ENCODE measurements around the gene LUC7L.
A peak's percentile ranks its signal among the peaks of the same experiment; 100 is the strongest.
"Not testable (repeated sequence)": the region's sequence is repeated elsewhere in the genome, so short reads cannot be mapped to it uniquely, and the experiment has no call there.

The LUC7L gene

GRCh38 chr16:229731-230281, 557 bp upstream of the LUC7L start:
- DNase-seq (ENCODE audit: low read depth): no peak

GRCh38 chr16:228151-228851, 948 bp downstream of the LUC7L start:
- DNase-seq (ENCODE audit: low read depth): no peak

- no peak for DNase-seq (ENCODE audit: low read depth)
Observed at GRCh38 chr16:220021-220420, 9.2 kb downstream of the LUC7L start.

GRCh38 chr16:212999-213398, 16.2 kb downstream of the LUC7L start:
- no peak for DNase-seq (ENCODE audit: low read depth)

- DNase-seq (ENCODE audit: low read depth): not testable (repeated sequence)
Observed at GRCh38 chr16:211631-212180, 17.5 kb downstream of the LUC7L start.

GRCh38 chr16:209359-209758, 19.9 kb downstream of the LUC7L start:
- DNase-seq (ENCODE audit: low read depth): not testable (repeated sequence)

GRCh38 chr16:204046-204445, 25.2 kb downstream of the LUC7L start:
- not testable (repeated sequence) for DNase-seq (ENCODE audit: low read depth)

GRCh38 chr16:203246-203645, 26.0 kb downstream of the LUC7L start:
- no peak for DNase-seq (ENCODE audit: low read depth)

- peak; percentile 5 for DNase-seq (ENCODE audit: low read depth)
Observed at GRCh38 chr16:200388-200787, 28.9 kb downstream of the LUC7L start.

- no peak for DNase-seq (ENCODE audit: low read depth)
Observed at GRCh38 chr16:194516-194915, 34.7 kb downstream of the LUC7L start.

- DNase-seq (ENCODE audit: low read depth): no peak
Observed at GRCh38 chr16:193441-193840, 35.8 kb downstream of the LUC7L start.

- no peak for DNase-seq (ENCODE audit: low read depth)
Observed at GRCh38 chr16:192686-193085, 36.6 kb downstream of the LUC7L start.

- DNase-seq (ENCODE audit: low read depth): no peak
Observed at GRCh38 chr16:191831-192230, 37.4 kb downstream of the LUC7L start.

GRCh38 chr16:189604-190186, 39.6 kb downstream of the LUC7L start:
- DNase-seq (ENCODE audit: low read depth): no peak

- DNase-seq (ENCODE audit: low read depth): no peak
Observed at GRCh38 chr16:188674-189073, 40.6 kb downstream of the LUC7L start.

- DNase-seq (ENCODE audit: low read depth): no peak
Observed at GRCh38 chr16:187330-187729, 41.9 kb downstream of the LUC7L start.

- no peak for DNase-seq (ENCODE audit: low read depth)
Observed at GRCh38 chr16:185691-186090, 43.6 kb downstream of the LUC7L start.

GRCh38 chr16:185213-185612, 44.0 kb downstream of the LUC7L start:
- DNase-seq (ENCODE audit: low read depth): no peak

- no peak for DNase-seq (ENCODE audit: low read depth)
Observed at GRCh38 chr16:183005-183404, 46.2 kb downstream of the LUC7L start.

GRCh38 chr16:181565-182021, 47.7 kb downstream of the LUC7L start:
- DNase-seq (ENCODE audit: low read depth): no peak

GRCh38 chr16:180681-181564, 48.3 kb downstream of the LUC7L start:
- no peak for DNase-seq (ENCODE audit: low read depth)

GRCh38 chr16:180101-180675, 49.1 kb downstream of the LUC7L start, which contains the start of gene HBQ1:
Gene HBQ1, plus strand, starts transcription at chr16:180459. Its CDS starts 28 bp downstream, at chr16:180487.
- DNase-seq (ENCODE audit: low read depth): no peak
